ENCODE data around the gene FBN3.

The FBN3 gene

GRCh38 chr19:8109455-8109854 is 39.9 kb downstream of the FBN3 start:
- Histone ChIP-seq H3K4me3 (ENCODE audit: low read depth, low read length) (no peak overlapping the region), H3K36me3 (ENCODE audit: control insufficient read depth in 2 of 2, insufficient read depth in 1 of 2, low read length in 2 of 2) (no peaks in the 10 kb centered on the region), H3K9me3 (ENCODE audit: control insufficient read depth, insufficient read depth, low read depth, low read length) (no peaks in the 10 kb centered on the region), H3K4me1 (ENCODE audit: control insufficient read depth, insufficient read depth, low read length) (no peaks in the 10 kb centered on the region), H3K27ac (ENCODE audit: extremely low read depth, low read depth, low read length) (no peak overlapping the region)
- ChIA-PET POLR2A (no interaction called here), CTCF (interaction anchor here (0.5 kb wide), 1 partner anchor 78 kb away, joined by 5 read pairs; no protein-coding TSS in a partner anchor)
- TF ChIP-seq ZIC2 (tag by site-specific recombination; IDR thresholded peaks at IDR 0.05) (0 out of 2 replicates have a peak, but pooled peaks have one; percentile 8), ZNF148 (tag by site-specific recombination; IDR thresholded peaks at IDR 0.05; ENCODE audit: borderline replicate concordance) (no peak), SCRT2 (tag by site-specific recombination; IDR thresholded peaks at IDR 0.05) (peak; percentile 75), ELK4 (IDR thresholded peaks at IDR 0.05; ENCODE audit: borderline replicate concordance, low read depth, low read length) (no peak), ZFHX2 (tag by site-specific recombination; conservative IDR thresholded peaks at IDR 0.05) (peak; percentile 67), EGR2 (tag by site-specific recombination; IDR thresholded peaks at IDR 0.05; ENCODE audit: low read depth) (peak; percentile 55)

GRCh38 chr19:8108560-8109445 is 40.6 kb downstream of the FBN3 start:
- Histone ChIP-seq H3K9me3 (ENCODE audit: control insufficient read depth, insufficient read depth, low read depth, low read length) (no peaks in the 10 kb centered on the region), H3K36me3 (ENCODE audit: control insufficient read depth in 2 of 2, insufficient read depth in 1 of 2, low read length in 2 of 2) (no peaks in the 10 kb centered on the region), H3K4me1 (ENCODE audit: control insufficient read depth, insufficient read depth, low read length) (no peaks in the 10 kb centered on the region), H3K27ac (ENCODE audit: extremely low read depth, low read depth, low read length) (no peak overlapping the region), H3K4me3 (ENCODE audit: low read depth, low read length) (no peak overlapping the region)
- TF ChIP-seq BCL11B (tag by site-specific recombination; IDR thresholded peaks at IDR 0.05; ENCODE audit: low read depth) (no peak), HIC1 (tag by site-specific recombination; IDR thresholded peaks at IDR 0.05) (no peak), ZFP3 (tag by site-specific recombination; IDR thresholded peaks at IDR 0.05; ENCODE audit: low read depth) (peak; percentile 86), ZNF624 (tag by site-specific recombination; IDR thresholded peaks at IDR 0.05) (no peak), ZNF426 (tag by site-specific recombination; IDR thresholded peaks at IDR 0.05) (no peak), ZNF391 (tag by site-specific recombination; IDR thresholded peaks at IDR 0.05; ENCODE audit: borderline replicate concordance, low read depth) (no peak), ZNF335 (tag by site-specific recombination; conservative IDR thresholded peaks at IDR 0.05) (no peak), ZNF266 (tag by site-specific recombination; IDR thresholded peaks at IDR 0.05; ENCODE audit: low read depth) (no peak), ZBTB10 (tag by site-specific recombination; IDR thresholded peaks at IDR 0.05) (no peak), PRDM1 (tag by site-specific recombination; IDR thresholded peaks at IDR 0.05) (peak; percentile 56; the same call in 1 of the 2 replicates), KLF7 (tag by site-specific recombination; IDR thresholded peaks at IDR 0.05; ENCODE audit: borderline replicate concordance) (no peak), ZFP37 (tag by site-specific recombination; IDR thresholded peaks at IDR 0.05) (no peak), ZNF830 (tag by site-specific recombination; IDR thresholded peaks at IDR 0.05; ENCODE audit: low read depth) (no peak), SALL2 (tag by site-specific recombination; IDR thresholded peaks at IDR 0.05; ENCODE audit: borderline replicate concordance) (no peak), ZNF549 (tag by site-specific recombination; IDR thresholded peaks at IDR 0.05) (no peak)
- ChIA-PET POLR2A (no interaction called here), CTCF (no interaction called here)

Data from HEK293 (cell line).